Astrocyte of the spinal cord (primary cell): ENCODE results near the gene PARD3B.
A peak's percentile ranks its signal among the peaks of the same experiment; 100 is the strongest.

Experiments used
- DNase-seq: peaks from one replicate; pipeline ENCODE4 v3.0.0; 2011; ENCODE audit warnings: low read depth, low spot score
- H3K4me3 ChIP-seq: 2 replicates; pipeline ENCODE4 v1.5.1; 2011; ENCODE audit warnings: low read depth, mild to moderate bottlenecking, low read length, moderate library complexity
- in situ Hi-C: cut with HindIII; loops from 2 replicates; pipeline ENCODE4 v1.10.0; 2017; ENCODE audit warnings: low sequenced_read_pairs
- TF ChIP-seq, protein P1 (sequence below): IDR thresholded peaks from 2 replicates; pipeline ENCODE4 v1.5.1; 2012; ENCODE audit warnings: low read depth, mild to moderate bottlenecking, low read length, inconsistent platforms

PARD3B gene

DNA sequence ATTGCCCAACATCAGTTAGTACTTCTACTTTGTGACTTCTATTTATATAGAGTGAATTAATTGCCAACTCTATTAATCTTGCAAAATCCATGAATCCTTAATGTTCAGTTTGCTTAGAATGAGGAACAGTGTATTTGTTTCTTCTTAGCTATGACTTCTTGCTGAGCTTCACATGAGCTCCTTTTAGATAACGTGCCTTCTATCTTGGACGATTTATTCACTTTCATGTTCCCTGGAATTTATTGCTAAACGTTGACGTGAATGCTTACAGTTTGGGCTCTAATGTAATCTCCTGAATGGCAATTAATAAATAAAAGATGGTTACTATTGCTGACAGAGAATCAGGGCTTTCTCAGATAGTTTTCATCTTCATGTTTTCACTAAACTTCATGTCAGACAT is 752.6 kb downstream of the PARD3B start:
- no peak for DNase-seq
- no peak overlapping the region for H3K4me3 ChIP-seq
- in situ Hi-C loops, result no loop called here
- TF ChIP-seq, protein P1, sequence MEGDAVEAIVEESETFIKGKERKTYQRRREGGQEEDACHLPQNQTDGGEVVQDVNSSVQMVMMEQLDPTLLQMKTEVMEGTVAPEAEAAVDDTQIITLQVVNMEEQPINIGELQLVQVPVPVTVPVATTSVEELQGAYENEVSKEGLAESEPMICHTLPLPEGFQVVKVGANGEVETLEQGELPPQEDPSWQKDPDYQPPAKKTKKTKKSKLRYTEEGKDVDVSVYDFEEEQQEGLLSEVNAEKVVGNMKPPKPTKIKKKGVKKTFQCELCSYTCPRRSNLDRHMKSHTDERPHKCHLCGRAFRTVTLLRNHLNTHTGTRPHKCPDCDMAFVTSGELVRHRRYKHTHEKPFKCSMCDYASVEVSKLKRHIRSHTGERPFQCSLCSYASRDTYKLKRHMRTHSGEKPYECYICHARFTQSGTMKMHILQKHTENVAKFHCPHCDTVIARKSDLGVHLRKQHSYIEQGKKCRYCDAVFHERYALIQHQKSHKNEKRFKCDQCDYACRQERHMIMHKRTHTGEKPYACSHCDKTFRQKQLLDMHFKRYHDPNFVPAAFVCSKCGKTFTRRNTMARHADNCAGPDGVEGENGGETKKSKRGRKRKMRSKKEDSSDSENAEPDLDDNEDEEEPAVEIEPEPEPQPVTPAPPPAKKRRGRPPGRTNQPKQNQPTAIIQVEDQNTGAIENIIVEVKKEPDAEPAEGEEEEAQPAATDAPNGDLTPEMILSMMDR, result no peak

- TF ChIP-seq, protein P1, result no peak
- in situ Hi-C loops, result no loop called here
- H3K4me3 ChIP-seq, result no peak overlapping the region
- DNase-seq, result no peak
Observed at GRCh38 chr2:205311201-205311600, 765.9 kb downstream of the PARD3B start.

DNA sequence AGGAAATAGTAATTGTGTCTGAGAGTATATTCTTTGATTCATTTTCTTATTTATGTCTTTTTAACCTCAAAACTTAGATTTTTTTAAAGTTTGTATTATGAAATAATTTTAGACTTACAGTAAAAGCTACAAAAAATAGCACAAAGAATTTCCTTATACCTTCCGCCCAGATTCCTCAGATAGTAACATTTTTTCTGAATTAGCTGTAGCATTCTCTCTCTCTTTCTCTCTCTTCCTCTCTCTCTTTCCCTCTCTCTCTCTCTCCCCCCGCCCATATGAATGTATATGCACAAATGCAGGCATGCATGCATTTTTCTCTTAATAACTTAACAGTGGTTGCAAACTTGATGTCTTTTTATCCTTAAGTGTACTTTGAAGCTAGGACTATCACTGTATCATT is 776.0 kb downstream of the PARD3B start:
- peak; percentile 14 for DNase-seq
- no peak overlapping the region for H3K4me3 ChIP-seq
- TF ChIP-seq, protein P1, result no peak
- in situ Hi-C loops, result no loop called here

DNA sequence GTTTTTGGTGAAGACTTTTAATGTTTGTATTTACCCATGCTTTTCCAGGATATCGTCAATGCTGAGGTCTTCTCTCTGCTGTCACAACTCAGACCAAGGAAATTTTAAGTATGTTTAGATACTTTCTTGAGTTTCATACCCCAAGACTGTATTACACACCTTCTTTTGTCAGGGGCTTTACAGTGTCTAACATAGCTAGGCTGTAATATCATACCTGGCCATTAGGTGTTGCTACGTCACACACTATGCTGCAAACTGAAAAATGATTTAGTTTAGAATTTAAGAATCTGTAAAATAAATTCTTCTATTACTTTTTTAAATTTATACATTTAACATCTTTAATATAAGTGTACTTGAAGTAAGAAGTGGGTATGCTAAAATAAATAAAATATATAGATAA is 778.7 kb downstream of the PARD3B start:
- TF ChIP-seq, protein P1, result peak; percentile 56
- no peak overlapping the region for H3K4me3 ChIP-seq
- DNase-seq, result no peak
- in situ Hi-C loops, result no loop called here

DNA sequence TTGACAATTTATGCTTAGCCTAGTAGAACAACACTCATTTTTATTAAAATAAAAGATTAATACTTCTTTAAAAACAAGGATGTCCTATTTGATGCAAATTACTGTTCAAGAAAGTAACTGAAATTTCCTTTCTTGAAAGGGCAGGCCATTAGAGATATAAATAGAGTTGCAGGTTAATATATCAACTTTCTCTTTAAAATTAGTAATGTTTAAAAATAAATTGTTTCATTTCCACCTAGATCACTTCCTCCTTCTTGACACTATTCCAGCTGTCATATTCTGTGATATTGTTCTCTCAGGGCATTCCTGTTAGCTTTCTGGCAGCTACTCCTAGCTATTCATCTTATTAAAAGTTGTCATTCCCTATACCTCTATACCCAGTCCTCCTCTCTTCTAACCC is 779.1 kb downstream of the PARD3B start:
- in situ Hi-C loops, result no loop called here
- TF ChIP-seq, protein P1, result no peak
- no peak overlapping the region for H3K4me3 ChIP-seq
- DNase-seq, result no peak

GRCh38 chr2:205333351-205333750 is 788.1 kb downstream of the PARD3B start:
- no peak for DNase-seq
- TF ChIP-seq, protein P1, result no peak
- H3K4me3 ChIP-seq, result no peak overlapping the region
- in situ Hi-C loops, result no loop called here

DNA sequence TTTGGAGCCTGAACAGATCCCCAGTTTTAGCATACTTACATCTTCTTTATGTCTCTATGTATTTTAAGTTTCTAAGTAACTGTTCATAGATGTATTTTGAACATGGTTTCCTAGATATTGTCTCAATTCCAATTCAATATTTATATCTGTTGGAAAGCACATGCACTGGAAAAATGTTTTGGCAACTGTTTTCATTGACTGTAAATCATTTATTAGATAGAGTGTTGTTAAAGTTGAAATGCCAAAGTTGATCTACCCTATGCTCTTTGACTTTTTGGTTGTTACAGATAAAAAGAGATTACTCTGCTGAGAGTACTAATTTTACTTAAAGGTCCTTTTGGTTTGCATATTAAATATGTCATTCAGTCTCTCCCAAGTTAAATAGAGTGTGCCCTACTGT is 792.0 kb downstream of the PARD3B start:
- H3K4me3 ChIP-seq, result no peak overlapping the region
- in situ Hi-C loops, result no loop called here
- TF ChIP-seq, protein P1, result no peak
- DNase-seq, result no peak
